Epithelial cell of proximal tubule (primary cell): ENCODE data around the gene DPH1. TPM values are rescaled to one million over a fixed set of nuclear protein-coding genes. Genes with fewer than 3 reads are reported as not detected.

ENCODE experiments used
- DNase-seq: peaks from one replicate; pipeline ENCODE4 v3.0.0-alpha.2; 2011; ENCODE audit warnings: low read depth
- H3K4me3 ChIP-seq: 2 replicates; pipeline ENCODE4 v1.5.1; 2011; ENCODE audit warnings: low read depth, mild to moderate bottlenecking, low read length
- total RNA-seq: library from RNA; depleted of rRNA; stranded (reverse); fragments of >200 nt; gene quantifications from 2 replicates; pipeline ENCODE4 v1.2.3, GENCODE V29; 2015
- TF ChIP-seq, protein P1 (sequence below): conservative IDR thresholded peaks from 2 replicates; pipeline ENCODE4 v1.5.1; 2012; ENCODE audit warnings: low read depth, mild to moderate bottlenecking, low read length

DPH1 gene
- total RNA-seq, 1 donor from 2014 or later: 33.1 TPM

DNA sequence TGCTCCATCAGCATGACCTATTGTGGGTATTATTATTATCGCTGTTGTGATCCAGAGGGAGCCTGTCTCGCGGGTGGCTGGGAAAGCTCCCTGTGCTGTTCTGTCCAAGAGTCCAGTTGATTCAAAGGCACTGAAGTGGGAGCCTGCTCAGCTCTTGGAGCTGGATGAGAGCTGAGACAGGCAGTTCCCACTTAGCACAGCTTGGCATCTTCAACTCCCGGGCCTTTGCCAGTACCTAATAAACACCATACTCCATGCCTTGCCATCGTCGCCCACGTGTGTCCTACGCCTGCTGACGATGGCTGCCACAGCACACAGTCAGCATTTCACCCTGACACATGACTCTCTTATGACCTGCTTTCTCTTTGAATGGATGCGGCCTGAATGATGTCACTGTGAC, 37.4 kb upstream of the DPH1 start:
- TF ChIP-seq, protein P1, sequence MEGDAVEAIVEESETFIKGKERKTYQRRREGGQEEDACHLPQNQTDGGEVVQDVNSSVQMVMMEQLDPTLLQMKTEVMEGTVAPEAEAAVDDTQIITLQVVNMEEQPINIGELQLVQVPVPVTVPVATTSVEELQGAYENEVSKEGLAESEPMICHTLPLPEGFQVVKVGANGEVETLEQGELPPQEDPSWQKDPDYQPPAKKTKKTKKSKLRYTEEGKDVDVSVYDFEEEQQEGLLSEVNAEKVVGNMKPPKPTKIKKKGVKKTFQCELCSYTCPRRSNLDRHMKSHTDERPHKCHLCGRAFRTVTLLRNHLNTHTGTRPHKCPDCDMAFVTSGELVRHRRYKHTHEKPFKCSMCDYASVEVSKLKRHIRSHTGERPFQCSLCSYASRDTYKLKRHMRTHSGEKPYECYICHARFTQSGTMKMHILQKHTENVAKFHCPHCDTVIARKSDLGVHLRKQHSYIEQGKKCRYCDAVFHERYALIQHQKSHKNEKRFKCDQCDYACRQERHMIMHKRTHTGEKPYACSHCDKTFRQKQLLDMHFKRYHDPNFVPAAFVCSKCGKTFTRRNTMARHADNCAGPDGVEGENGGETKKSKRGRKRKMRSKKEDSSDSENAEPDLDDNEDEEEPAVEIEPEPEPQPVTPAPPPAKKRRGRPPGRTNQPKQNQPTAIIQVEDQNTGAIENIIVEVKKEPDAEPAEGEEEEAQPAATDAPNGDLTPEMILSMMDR: no peak
- no peak for DNase-seq
- no peak overlapping the region for H3K4me3 ChIP-seq

DNA sequence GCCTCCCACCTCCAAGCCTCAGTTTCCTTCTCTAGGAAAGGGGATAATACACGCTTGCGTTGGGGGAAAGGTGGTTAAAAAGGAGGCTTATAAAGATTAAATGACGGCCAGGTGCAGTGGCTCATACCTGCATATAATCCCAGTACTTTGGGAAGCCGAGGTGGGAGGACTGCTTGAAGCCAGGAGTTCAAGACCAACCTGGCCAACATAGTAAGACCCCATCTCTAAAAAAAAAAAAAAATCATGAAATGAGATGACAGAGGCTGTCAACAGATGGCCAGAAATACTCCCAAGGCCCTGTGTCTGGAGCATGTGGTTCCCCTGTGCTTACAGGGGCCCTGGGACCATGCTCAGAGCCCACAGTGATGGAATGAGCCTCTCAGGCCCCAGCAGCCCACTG, 35.2 kb upstream of the DPH1 start:
- TF ChIP-seq, protein P1: no peak
- no peak for DNase-seq
- H3K4me3 ChIP-seq: no peak overlapping the region

DNA sequence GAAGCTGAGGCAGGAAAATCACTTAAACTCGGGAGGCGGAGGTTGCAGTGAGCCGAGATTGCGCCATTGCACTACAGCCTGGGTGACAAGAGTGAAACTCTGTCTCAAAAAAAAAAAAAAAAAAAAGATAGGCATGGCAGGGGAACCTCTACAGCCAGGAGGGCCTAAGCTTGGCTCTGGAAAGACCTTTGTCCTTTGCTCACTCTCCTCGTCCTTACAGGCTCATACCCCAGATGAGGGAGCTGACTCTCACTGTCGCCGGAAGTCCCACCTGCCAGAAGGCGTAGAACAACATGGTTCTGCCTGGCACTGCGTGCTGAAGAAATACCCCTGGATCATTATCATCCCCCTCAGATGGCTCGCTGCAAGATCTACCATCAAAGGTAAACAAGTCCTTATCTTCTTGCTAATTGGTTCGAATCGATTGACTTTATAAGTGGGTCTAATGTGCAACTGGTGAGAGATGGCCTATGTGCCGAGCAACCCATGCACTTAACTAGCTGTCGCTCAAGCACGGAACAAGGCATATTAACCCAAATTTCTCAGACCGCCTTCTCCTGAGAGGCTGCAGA, 34.5 kb upstream of the DPH1 start:
- TF ChIP-seq, protein P1: no peak
- no peak overlapping the region for H3K4me3 ChIP-seq
- DNase-seq: no peak

DNA sequence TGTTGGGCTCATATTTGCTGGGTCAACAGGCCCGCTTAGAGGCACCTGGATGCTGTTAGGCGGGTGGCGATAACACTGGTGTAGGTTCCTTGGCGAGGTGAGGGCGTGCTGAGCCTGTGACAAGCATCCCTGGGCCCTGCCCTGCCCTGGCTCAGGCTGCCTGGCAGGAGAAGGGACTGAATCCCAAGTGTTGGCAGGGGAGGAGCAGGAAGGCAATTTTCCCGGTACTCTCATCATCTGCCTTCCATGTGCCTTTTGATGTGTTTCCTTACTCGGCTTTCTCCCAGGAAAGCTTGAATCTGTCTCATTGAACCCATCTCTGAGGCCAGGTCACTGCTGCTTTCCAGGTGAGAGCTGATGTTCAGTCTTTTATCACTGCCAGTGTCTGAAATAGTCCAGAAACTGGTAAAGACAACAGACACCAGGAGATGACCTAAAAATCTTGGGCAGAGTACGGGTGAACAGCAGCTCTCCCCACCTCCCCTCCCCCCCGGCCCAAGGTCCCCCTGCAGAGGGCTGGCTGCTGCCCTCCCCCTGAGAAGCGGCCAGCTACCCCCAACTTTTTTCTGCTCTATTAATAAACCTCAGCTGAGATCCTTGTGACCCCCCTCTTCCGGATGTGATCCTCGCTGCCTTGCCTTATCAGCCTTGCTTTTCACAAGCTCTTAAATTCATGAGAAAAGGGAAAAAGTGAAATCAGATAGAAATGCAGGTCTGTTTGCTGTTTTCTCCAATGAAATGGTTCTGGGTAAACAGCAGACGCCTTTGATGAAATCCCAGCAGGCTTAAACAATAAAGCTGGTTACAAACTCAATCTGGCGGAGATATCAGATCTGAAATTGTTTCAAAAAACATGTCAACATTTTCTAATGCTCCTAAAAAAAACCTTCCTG, 33.8 kb upstream of the DPH1 start:
- TF ChIP-seq, protein P1: no peak
- no peak for DNase-seq
- H3K4me3 ChIP-seq: no peak overlapping the region

DNA sequence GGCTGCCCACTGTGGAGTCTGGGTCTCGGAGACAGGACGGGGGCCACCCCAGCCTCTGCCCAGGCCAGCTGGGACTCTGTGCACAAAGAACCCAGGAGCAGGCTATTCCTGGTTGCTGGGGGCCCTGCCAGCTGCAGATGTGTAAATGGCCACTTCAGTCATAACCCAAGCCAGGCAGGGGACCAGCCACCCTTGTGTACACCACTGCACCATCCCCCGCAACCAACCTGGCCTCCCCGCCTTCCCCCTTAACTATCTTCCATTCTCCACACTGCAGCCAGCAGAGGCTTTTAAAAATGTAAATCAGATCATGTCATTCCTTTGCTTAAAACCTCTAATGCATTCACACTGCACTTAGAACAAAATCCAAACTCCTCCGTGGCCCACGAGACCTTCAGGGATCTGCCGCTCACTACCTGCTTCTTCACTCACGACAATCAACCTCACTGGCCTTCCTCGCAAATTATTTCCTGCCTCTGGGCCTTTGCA, 33.1 kb upstream of the DPH1 start:
- TF ChIP-seq, protein P1: no peak
- H3K4me3 ChIP-seq: no peak overlapping the region

DNA sequence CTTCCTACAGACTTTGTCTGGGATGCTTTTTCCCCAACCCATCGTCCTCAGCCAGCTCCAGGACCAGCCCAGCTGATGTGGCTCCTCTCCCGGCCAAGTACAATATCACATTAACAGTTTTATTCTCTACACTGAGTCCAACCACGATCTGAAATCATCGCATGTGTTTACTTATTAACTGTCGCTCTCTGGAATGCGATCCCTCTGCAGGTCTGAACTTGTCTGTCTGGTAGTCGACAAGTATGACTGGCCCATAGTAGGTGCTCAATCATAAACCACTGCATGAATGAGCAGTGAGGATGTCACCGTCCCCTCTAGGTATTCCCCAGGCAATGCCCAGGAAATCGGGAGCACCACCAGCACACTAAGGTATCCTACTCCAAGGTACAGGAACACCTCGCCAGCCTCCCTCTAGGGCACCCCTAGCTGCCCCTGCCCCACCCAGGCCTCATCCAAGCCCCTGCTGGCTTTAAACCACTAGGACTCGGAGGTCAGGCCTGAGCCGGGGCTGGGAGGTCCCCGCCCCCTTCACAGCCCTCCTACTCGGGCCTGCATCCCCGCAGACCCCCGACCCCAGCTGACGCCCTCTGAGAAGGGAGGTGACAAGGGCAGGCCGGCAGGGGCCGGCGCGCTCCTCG, 32.5 kb upstream of the DPH1 start:
- DNase-seq: peak; percentile 36
- TF ChIP-seq, protein P1: peak; percentile 15
- H3K4me3 ChIP-seq: peak overlapping the region; percentile 51

More for the DNA sequence above, 33.1 kb upstream of the DPH1 start:
- no peak for DNase-seq
